Measurements from ENCODE around the gene TMEM63C.

Gene TMEM63C

DNA sequence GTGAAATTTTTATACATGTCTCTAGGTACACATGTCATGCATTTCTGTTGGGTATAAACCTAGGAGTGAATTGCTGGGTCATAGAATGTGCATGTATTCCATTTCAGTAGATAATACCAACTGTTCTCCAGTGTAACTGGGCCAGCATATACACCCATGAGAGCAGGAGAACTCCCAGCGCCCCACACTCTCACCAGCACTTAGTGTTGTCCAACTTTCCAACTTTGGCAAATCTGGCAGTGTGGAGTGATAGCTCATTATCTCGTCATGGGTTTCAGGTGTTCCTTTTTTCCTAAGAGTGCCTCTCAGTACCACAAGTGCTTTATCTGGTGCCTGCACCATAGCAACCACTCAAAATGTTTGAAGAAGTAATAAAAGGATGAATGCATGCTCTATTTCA lies 49.3 kb downstream of the TMEM63C start:
- ATAC-seq, result no peak
- TF ChIP-seq GLIS3 (CRISPR knock-in tag; IDR thresholded peaks at IDR 0.05) (no peak), ZFP3 (CRISPR knock-in tag; IDR thresholded peaks at IDR 0.05) (no peak), RARB (CRISPR knock-in tag; IDR thresholded peaks at IDR 0.05) (no peak), TCF4 (CRISPR knock-in tag; IDR thresholded peaks at IDR 0.05; ENCODE audit: borderline replicate concordance) (no peak), ARNTL (CRISPR knock-in tag; IDR thresholded peaks at IDR 0.05; ENCODE audit: borderline replicate concordance, low read depth) (no peak), POU6F1 (CRISPR knock-in tag; IDR thresholded peaks at IDR 0.05; ENCODE audit: borderline replicate concordance, low read depth) (no peak), OSR1 (CRISPR knock-in tag; IDR thresholded peaks at IDR 0.05) (no peak), ZNF8 (CRISPR knock-in tag; IDR thresholded peaks at IDR 0.05) (no peak), CREB5 (CRISPR knock-in tag; IDR thresholded peaks at IDR 0.05; ENCODE audit: low read depth) (no peak), CSRNP3 (CRISPR knock-in tag; IDR thresholded peaks at IDR 0.05) (no peak), ISL1 (CRISPR knock-in tag; IDR thresholded peaks at IDR 0.05) (no peak), ESRRG (CRISPR knock-in tag; IDR thresholded peaks at IDR 0.05) (no peak), ZNF70 (CRISPR knock-in tag; IDR thresholded peaks at IDR 0.05) (no peak), BACH2 (CRISPR knock-in tag; IDR thresholded peaks at IDR 0.05; ENCODE audit: borderline replicate concordance) (no peak), PPARA (CRISPR knock-in tag; IDR thresholded peaks at IDR 0.05; ENCODE audit: borderline replicate concordance) (no peak), ZC3H10 (CRISPR knock-in tag; IDR thresholded peaks at IDR 0.05) (no peak), ZNF565 (CRISPR knock-in tag; conservative IDR thresholded peaks at IDR 0.05; ENCODE audit: low read depth) (no peak), SNAI2 (CRISPR knock-in tag; IDR thresholded peaks at IDR 0.05) (no peak), TSHZ2 (CRISPR knock-in tag; IDR thresholded peaks at IDR 0.05) (no peak)
- TF ChIP-seq, protein P1, sequence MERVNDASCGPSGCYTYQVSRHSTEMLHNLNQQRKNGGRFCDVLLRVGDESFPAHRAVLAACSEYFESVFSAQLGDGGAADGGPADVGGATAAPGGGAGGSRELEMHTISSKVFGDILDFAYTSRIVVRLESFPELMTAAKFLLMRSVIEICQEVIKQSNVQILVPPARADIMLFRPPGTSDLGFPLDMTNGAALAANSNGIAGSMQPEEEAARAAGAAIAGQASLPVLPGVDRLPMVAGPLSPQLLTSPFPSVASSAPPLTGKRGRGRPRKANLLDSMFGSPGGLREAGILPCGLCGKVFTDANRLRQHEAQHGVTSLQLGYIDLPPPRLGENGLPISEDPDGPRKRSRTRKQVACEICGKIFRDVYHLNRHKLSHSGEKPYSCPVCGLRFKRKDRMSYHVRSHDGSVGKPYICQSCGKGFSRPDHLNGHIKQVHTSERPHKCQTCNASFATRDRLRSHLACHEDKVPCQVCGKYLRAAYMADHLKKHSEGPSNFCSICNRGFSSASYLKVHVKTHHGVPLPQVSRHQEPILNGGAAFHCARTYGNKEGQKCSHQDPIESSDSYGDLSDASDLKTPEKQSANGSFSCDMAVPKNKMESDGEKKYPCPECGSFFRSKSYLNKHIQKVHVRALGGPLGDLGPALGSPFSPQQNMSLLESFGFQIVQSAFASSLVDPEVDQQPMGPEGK (CRISPR knock-in tag; IDR thresholded peaks at IDR 0.05; ENCODE audit: borderline replicate concordance), result no peak

GRCh38 chr14:77231721-77232120 lies 50.1 kb downstream of the TMEM63C start:
- TF ChIP-seq POU6F1 (CRISPR knock-in tag; IDR thresholded peaks at IDR 0.05; ENCODE audit: borderline replicate concordance, low read depth), result no peak
- TF ChIP-seq GLIS3 (CRISPR knock-in tag; IDR thresholded peaks at IDR 0.05), result no peak
- no peak for TF ChIP-seq OSR1 (CRISPR knock-in tag; IDR thresholded peaks at IDR 0.05)
- no peak for TF ChIP-seq ZNF8 (CRISPR knock-in tag; IDR thresholded peaks at IDR 0.05)
- no peak for TF ChIP-seq ESRRG (CRISPR knock-in tag; IDR thresholded peaks at IDR 0.05)
- TF ChIP-seq ISL1 (CRISPR knock-in tag; IDR thresholded peaks at IDR 0.05), result no peak
- no peak for TF ChIP-seq ARNTL (CRISPR knock-in tag; IDR thresholded peaks at IDR 0.05; ENCODE audit: borderline replicate concordance, low read depth)
- TF ChIP-seq, protein P1 (CRISPR knock-in tag; IDR thresholded peaks at IDR 0.05; ENCODE audit: borderline replicate concordance), result no peak
- no peak for TF ChIP-seq ZNF565 (CRISPR knock-in tag; conservative IDR thresholded peaks at IDR 0.05; ENCODE audit: low read depth)
- TF ChIP-seq CSDC2 (CRISPR knock-in tag; IDR thresholded peaks at IDR 0.05), result no peak
- TF ChIP-seq ZNF70 (CRISPR knock-in tag; IDR thresholded peaks at IDR 0.05), result no peak
- no peak for TF ChIP-seq ZC3H10 (CRISPR knock-in tag; IDR thresholded peaks at IDR 0.05)
- TF ChIP-seq TCF4 (CRISPR knock-in tag; IDR thresholded peaks at IDR 0.05; ENCODE audit: borderline replicate concordance), result no peak
- no peak for TF ChIP-seq CREB5 (CRISPR knock-in tag; IDR thresholded peaks at IDR 0.05; ENCODE audit: low read depth)
- TF ChIP-seq CSRNP3 (CRISPR knock-in tag; IDR thresholded peaks at IDR 0.05), result no peak
- ATAC-seq, result no peak
